Activated CD8-positive, alpha-beta memory T cell treated with anti-CD3 and anti-CD28 coated beads, Interleukin-2, amount 10 ng/mL, durations not matched to agents 7 days and 5 days (primary cell): ENCODE measurements around the gene TYR. TPM values are rescaled to one million over a fixed set of nuclear protein-coding genes. Genes with fewer than 3 reads are reported as not detected.
"Not testable (repeated sequence)": the region's sequence is repeated elsewhere in the genome, so short reads cannot be mapped to it uniquely, and the experiment has no call there.

Source experiments
- ATAC-seq: fragments of 150-1000 bp; cut with Tn5 transposase; one replicate; pipeline ENCODE4 v1.10.0; 2021; ENCODE audit warnings: moderate library complexity
- CTCF ChIA-PET: fragments of 350-600 bp; sonication (Branson Sonifier 250); formaldehyde crosslinking; loops from one replicate; lab custom pipeline; 2021; ENCODE audit warnings: antibody characterized with exemption; lab: Charles Lee
- DNase-seq: peaks from one replicate; pipeline ENCODE4 v3.0.0-alpha.2; 2020
- H3K27ac Mint-ChIP-seq: one replicate; pipeline ENCODE4 v1.8.0; 2021; ENCODE audit warnings: mild to moderate bottlenecking, mixed read lengths
- H3K27me3 Mint-ChIP-seq: one replicate; pipeline ENCODE4 v1.8.0; 2021; ENCODE audit warnings: mixed read lengths
- H3K36me3 Mint-ChIP-seq: one replicate; pipeline ENCODE4 v1.8.0; 2021; ENCODE audit warnings: mild to moderate bottlenecking, mixed read lengths
- H3K4me1 Mint-ChIP-seq: one replicate; pipeline ENCODE4 v1.8.0; 2021; ENCODE audit warnings: mixed read lengths
- H3K4me3 Mint-ChIP-seq: one replicate; pipeline ENCODE4 v1.8.0; 2021; ENCODE audit warnings: mild to moderate bottlenecking, moderate library complexity, mixed read lengths
- H3K9me3 Mint-ChIP-seq: one replicate; pipeline ENCODE4 v1.8.0; 2022; ENCODE audit warnings: low read depth, mixed read lengths
- total RNA-seq, 2 experiments: library from RNA; stranded (reverse); gene quantifications; one replicate each; pipeline ENCODE4 v1.2.3, GENCODE V29; 2021

TYR gene
- total RNA-seq, 2 experiments from 2014 or later, result not detected

GRCh38 chr11:89203814-89204213 lies 26.1 kb downstream of the TYR start:
- H3K4me3 Mint-ChIP-seq, result no peak overlapping the region
- ATAC-seq (no peak), DNase-seq (no peak)
- H3K36me3 Mint-ChIP-seq, result no peaks in the 10 kb centered on the region
- no peak overlapping the region for H3K27ac Mint-ChIP-seq
- H3K9me3 Mint-ChIP-seq, result peaks cover 1% of the 10 kb centered on the region
- CTCF ChIA-PET, result no interaction called here
- H3K4me1 Mint-ChIP-seq, result no peaks in the 10 kb centered on the region
- no peaks in the 10 kb centered on the region for H3K27me3 Mint-ChIP-seq

GRCh38 chr11:89205378-89205777 lies 27.7 kb downstream of the TYR start:
- H3K27ac Mint-ChIP-seq, result no peak overlapping the region
- no peaks in the 10 kb centered on the region for H3K27me3 Mint-ChIP-seq
- ATAC-seq, result no peak
- DNase-seq, result no peak
- peaks cover 6% of the 10 kb centered on the region for H3K9me3 Mint-ChIP-seq
- no peak overlapping the region for H3K4me3 Mint-ChIP-seq
- H3K36me3 Mint-ChIP-seq, result no peaks in the 10 kb centered on the region
- CTCF ChIA-PET, result no interaction called here
- H3K4me1 Mint-ChIP-seq, result no peaks in the 10 kb centered on the region

- H3K9me3 Mint-ChIP-seq, result no peaks in the 10 kb centered on the region
- ATAC-seq, result no peak
- no peak overlapping the region for H3K4me3 Mint-ChIP-seq
- CTCF ChIA-PET, result no interaction called here
- H3K27me3 Mint-ChIP-seq, result no peaks in the 10 kb centered on the region
- H3K4me1 Mint-ChIP-seq, result no peaks in the 10 kb centered on the region
- H3K27ac Mint-ChIP-seq, result no peak overlapping the region
- H3K36me3 Mint-ChIP-seq, result no peaks in the 10 kb centered on the region
- DNase-seq, result no peak
These were observed 43.1 kb downstream of the TYR start for GRCh38 chr11:89220684-89221339.

- no peak overlapping the region for H3K4me3 Mint-ChIP-seq
- CTCF ChIA-PET, result no interaction called here
- no peaks in the 10 kb centered on the region for H3K9me3 Mint-ChIP-seq
- H3K36me3 Mint-ChIP-seq, result no peaks in the 10 kb centered on the region
- DNase-seq (no peak), ATAC-seq (no peak)
- H3K27me3 Mint-ChIP-seq, result no peaks in the 10 kb centered on the region
- no peak overlapping the region for H3K27ac Mint-ChIP-seq
- H3K4me1 Mint-ChIP-seq, result no peaks in the 10 kb centered on the region
These were observed 57.4 kb downstream of the TYR start for GRCh38 chr11:89235083-89235482.

- Mint-ChIP-seq H3K4me1 (no peaks in the 10 kb centered on the region), H3K36me3 (no peaks in the 10 kb centered on the region), H3K9me3 (no peaks in the 10 kb centered on the region), H3K4me3 (no peak overlapping the region), H3K27ac (no peak overlapping the region), H3K27me3 (no peaks in the 10 kb centered on the region)
- ATAC-seq, result no peak
- no peak for DNase-seq
- CTCF ChIA-PET, result no interaction called here
These were observed 58.3 kb downstream of the TYR start for GRCh38 chr11:89235976-89236375.

- H3K27ac Mint-ChIP-seq, H3K9me3 Mint-ChIP-seq, H3K27me3 Mint-ChIP-seq, DNase-seq, CTCF ChIA-PET, H3K4me1 Mint-ChIP-seq, ATAC-seq, H3K36me3 Mint-ChIP-seq, H3K4me3 Mint-ChIP-seq: not testable (repeated sequence)
These were observed 69.3 kb downstream of the TYR start for GRCh38 chr11:89247007-89247406.

GRCh38 chr11:89249196-89249595 lies 71.5 kb downstream of the TYR start:
- Mint-ChIP-seq H3K27ac (no peak overlapping the region), H3K4me1 (no peaks in the 10 kb centered on the region), H3K4me3 (no peak overlapping the region), H3K27me3 (no peaks in the 10 kb centered on the region), H3K36me3 (no peaks in the 10 kb centered on the region), H3K9me3 (no peaks in the 10 kb centered on the region)
- no peak for ATAC-seq
- CTCF ChIA-PET, result no interaction called here
- no peak for DNase-seq

GRCh38 chr11:89261483-89261882 lies 83.8 kb downstream of the TYR start:
- H3K36me3 Mint-ChIP-seq, DNase-seq, CTCF ChIA-PET, H3K4me1 Mint-ChIP-seq, H3K4me3 Mint-ChIP-seq, H3K9me3 Mint-ChIP-seq, H3K27ac Mint-ChIP-seq, ATAC-seq, H3K27me3 Mint-ChIP-seq: not testable (repeated sequence)

- no peak for DNase-seq
- Mint-ChIP-seq H3K4me1 (no peaks in the 10 kb centered on the region), H3K27me3 (no peaks in the 10 kb centered on the region), H3K4me3 (no peak overlapping the region), H3K9me3 (no peaks in the 10 kb centered on the region), H3K36me3 (no peaks in the 10 kb centered on the region), H3K27ac (no peak overlapping the region)
- CTCF ChIA-PET, result no interaction called here
- ATAC-seq, result no peak
These were observed 90.1 kb downstream of the TYR start for GRCh38 chr11:89267660-89268302.

GRCh38 chr11:89272540-89273088 lies 94.9 kb downstream of the TYR start:
- H3K4me3 Mint-ChIP-seq, H3K27me3 Mint-ChIP-seq, H3K27ac Mint-ChIP-seq, CTCF ChIA-PET, H3K9me3 Mint-ChIP-seq, H3K4me1 Mint-ChIP-seq, DNase-seq, H3K36me3 Mint-ChIP-seq, ATAC-seq: not testable (repeated sequence)

- CTCF ChIA-PET, H3K9me3 Mint-ChIP-seq, DNase-seq, H3K27me3 Mint-ChIP-seq, H3K4me3 Mint-ChIP-seq, ATAC-seq, H3K36me3 Mint-ChIP-seq, H3K27ac Mint-ChIP-seq, H3K4me1 Mint-ChIP-seq: not testable (repeated sequence)
These were observed 95.5 kb downstream of the TYR start for GRCh38 chr11:89273220-89273619.

GRCh38 chr11:89275966-89276365 lies 98.3 kb downstream of the TYR start:
- no peaks in the 10 kb centered on the region for H3K27me3 Mint-ChIP-seq
- H3K4me3 Mint-ChIP-seq, result no peak overlapping the region
- no peaks in the 10 kb centered on the region for H3K36me3 Mint-ChIP-seq
- no peaks in the 10 kb centered on the region for H3K9me3 Mint-ChIP-seq
- CTCF ChIA-PET, result no interaction called here
- DNase-seq (no peak), ATAC-seq (no peak)
- H3K27ac Mint-ChIP-seq, result no peak overlapping the region
- no peaks in the 10 kb centered on the region for H3K4me1 Mint-ChIP-seq

- Mint-ChIP-seq H3K4me1 (no peaks in the 10 kb centered on the region), H3K27ac (no peak overlapping the region), H3K9me3 (no peaks in the 10 kb centered on the region), H3K36me3 (no peaks in the 10 kb centered on the region), H3K4me3 (no peak overlapping the region), H3K27me3 (no peaks in the 10 kb centered on the region)
- no peak for DNase-seq
- ATAC-seq, result no peak
- CTCF ChIA-PET, result no interaction called here
These were observed 101.5 kb downstream of the TYR start for GRCh38 chr11:89279176-89279575.

GRCh38 chr11:89281032-89281677 lies 103.5 kb downstream of the TYR start:
- CTCF ChIA-PET, H3K4me3 Mint-ChIP-seq, H3K36me3 Mint-ChIP-seq, ATAC-seq, DNase-seq, H3K27ac Mint-ChIP-seq, H3K9me3 Mint-ChIP-seq, H3K27me3 Mint-ChIP-seq, H3K4me1 Mint-ChIP-seq: not testable (repeated sequence)
